Globus pallidus (tissue), 1 donor: ENCODE measurements around the gene TMEM132E.
"Not testable (repeated sequence)": the region's sequence is repeated elsewhere in the genome, so short reads cannot be mapped to it uniquely, and the experiment has no call there.

Source experiments
- DNase-seq: peaks from one replicate; pipeline ENCODE4 v3.0.0-alpha.2; 2015; ENCODE audit warnings: low spot score

TMEM132E gene, protein sequence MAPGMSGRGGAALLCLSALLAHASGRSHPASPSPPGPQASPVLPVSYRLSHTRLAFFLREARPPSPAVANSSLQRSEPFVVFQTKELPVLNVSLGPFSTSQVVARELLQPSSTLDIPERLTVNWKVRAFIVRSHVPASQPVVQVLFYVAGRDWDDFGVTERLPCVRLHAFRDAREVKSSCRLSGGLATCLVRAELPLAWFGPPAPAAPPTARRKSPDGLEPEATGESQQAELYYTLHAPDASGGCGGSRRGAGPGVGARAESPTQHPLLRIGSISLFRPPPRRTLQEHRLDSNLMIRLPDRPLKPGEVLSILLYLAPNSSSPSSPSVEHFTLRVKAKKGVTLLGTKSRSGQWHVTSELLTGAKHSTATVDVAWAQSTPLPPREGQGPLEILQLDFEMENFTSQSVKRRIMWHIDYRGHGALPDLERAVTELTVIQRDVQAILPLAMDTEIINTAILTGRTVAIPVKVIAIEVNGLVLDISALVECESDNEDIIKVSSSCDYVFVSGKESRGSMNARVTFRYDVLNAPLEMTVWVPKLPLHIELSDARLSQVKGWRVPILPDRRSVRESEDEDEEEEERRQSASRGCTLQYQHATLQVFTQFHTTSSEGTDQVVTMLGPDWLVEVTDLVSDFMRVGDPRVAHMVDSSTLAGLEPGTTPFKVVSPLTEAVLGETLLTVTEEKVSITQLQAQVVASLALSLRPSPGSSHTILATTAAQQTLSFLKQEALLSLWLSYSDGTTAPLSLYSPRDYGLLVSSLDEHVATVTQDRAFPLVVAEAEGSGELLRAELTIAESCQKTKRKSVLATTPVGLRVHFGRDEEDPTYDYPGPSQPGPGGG (N-terminal part only)

DNA sequence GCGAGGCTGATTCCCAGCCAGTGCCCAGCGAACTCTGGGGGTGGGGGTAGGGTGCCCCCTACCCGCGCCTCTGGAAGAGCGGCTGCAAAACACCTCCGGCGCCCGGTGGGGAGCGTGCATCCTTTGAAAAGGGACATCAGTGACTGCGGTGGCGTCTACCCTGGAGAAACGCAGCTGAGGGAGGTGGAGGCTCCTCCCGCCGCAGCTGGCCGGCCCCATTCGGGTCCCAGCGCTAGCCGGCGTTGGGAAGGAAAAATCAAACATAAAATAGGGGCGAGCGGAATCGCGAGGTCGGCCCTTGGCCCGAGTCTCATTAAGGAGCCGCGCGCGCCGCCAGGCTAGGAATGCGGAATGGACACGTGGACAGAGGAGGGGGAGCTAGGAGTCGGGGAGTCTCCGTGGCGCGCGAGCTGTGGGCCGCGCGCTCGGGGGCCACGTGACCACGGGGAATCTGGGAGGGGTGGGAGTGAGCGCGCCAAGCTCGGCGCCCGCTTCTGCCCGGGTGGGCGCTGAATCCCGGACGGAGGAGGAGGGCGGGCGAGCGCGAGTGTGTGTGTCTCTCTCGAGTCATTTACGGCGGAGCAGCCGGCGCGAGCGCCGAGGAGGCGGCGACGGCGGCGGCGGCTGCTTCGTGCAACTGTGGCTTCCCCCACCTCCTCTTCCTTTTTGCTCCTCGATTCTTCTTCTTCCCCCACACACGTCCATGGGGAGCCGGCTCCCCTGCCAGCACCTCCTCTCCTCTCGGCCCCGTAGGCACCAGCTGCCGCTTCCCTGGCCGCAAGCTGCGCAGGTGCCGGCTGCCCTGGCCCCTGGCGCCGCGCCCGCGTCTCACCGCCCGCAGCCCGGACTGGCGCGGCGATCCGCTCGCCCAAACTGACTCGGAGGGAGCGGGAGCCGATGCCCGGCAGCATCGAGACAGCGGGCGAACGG is at the start of gene TMEM132E:
Gene TMEM132E, plus strand, starts transcription at position 566 of the 930 bp plus-strand sequence. CDS start 1,495 bp downstream, outside the sequence.
- DNase-seq: peak; percentile 77

DNA sequence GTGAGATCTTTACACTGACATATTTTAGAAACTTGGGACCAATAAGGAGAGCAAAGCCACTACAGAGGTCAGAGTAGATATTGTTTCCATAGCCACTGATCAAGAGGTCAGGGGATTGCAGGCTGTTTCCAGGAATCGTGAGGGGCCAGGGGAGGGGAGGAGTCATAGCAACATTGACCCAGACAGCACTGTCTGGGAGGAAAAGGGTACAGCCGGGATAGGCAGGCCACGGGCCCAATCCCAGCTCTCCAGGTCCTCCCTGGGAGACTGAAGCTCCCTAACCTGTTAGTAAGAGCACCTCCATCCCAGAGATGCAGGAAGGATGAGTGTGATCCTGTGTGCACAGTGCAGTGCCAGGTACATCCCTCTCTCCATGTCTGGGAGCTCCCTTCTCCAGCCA is 48.5 kb upstream of the TMEM132E start:
- DNase-seq: no peak

DNA sequence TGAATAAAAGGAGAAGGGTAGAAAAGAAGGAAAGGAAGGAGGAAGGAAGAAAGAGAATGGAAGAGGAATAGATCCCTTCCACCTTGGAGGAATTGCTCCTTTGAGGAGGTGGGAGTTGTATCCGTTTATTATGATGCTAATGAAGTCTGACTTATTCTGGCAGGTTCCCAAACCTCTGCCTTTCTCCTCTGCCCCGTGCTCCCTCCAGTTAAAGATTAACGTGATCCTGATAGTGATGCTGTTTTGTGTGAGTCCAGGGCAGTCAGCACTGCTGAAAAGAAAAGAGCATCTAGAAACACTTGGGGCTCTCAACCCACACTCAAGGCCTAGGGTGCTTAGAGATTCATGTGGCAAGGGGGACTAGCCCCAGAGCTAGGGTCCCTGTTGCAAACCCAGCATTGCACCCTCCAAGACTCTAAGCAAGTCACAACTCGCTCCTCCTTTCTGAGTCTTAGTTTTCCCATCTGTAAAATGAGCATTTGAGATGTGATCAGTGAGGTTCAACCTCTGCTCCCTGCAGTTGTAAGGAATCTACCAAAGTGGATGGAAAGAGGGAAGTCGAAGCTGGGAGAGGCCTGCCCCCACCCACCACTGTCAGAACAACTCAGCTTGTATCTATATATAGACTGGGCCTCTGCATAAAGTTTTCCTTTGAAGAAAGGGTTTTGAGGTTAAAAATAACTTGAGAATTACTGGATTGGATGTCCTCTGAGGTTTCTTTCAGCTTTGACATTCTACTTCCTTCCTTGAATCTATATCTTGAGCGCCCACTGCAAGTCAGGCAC is 46.9 kb upstream of the TMEM132E start:
- DNase-seq: no peak

DNA sequence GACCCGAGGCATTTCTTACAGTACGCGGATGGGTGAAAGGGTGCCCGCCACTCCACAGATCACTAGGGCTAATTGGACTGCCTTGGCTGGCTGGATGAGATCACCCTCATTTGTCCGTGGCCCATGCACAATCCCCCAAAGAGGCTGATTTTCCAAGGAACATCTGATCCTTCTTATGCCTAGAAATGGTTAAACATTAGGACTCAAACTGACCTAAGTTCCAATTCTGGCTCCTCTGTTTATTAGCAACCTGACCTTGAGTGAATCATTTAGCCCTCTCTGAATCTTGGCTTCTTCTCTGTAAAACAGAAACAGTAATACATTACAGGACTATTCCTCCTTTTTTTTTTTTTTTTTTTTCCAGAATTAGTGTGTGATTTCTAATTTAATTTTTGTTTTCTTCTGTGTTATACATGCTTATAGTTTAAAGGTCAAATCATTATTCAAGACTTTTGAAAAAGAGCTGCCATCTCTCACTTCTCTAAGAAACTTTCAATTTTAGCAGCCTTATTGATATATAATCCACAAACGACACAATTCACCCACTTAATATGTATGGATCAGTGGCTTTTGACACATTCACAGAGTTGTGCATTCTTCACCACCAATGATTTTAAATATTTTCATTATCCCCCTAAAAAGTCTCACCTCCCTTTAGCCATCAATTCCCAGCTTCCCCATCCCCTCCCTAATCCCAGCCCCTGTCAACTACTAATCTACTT is 45.4 kb upstream of the TMEM132E start:
- DNase-seq: no peak

DNA sequence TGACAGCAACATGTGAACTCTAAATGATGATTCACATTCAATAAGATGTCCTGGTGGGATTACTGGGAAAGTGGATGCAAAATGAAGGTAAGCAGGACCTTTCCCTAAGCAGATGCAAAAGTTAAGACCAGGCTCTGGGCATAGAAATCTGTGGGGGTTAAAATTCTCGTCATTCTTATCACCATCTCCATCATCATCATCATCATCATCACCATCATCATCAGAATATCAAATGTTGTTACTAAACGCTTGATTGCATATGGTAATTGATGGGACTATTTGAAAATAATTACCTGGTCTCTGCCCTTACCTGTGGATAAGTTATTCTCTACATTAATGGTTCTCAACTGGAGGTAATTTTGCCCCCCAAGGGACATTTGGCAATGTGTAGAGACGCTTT is 41.9 kb upstream of the TMEM132E start:
- DNase-seq: no peak

DNA sequence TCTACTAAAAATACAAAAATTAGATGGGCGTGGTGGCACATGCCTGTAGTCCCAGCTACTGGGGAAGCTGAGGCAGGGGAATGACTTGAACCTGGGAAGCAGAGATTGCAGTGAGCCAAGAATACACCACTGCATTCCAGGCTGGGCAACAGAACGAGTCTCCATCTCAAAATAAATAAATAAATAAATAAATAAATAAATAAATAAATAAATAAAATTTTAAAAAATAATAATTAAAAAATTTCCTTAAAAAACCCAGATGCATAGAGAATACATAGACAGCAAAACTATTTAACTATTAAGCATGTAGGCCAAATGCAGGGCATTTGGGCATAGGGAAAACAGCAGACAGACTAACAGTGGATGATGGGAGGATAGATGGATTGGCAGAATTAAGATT is 40.8 kb upstream of the TMEM132E start:
- not testable (repeated sequence) for DNase-seq

DNA sequence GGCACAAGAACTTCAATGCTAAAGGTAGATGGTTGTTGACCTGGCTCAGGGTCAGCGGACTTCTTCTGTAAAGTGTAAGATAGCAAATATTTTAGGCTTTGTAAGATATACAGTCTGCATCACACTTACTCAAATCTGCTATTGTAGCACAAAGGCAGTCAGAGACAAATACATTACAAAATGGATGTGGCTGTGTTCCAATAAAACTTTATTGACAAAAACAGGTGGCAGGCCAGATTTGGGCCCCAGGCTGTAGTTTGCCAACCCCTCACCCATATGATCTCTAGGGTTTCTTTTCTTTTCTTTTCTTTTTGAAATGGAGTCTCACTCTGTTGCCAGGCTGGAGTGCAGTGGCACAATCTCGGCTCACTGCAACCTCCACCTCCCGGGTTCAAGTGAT is 39.5 kb upstream of the TMEM132E start:
- DNase-seq: no peak

DNA sequence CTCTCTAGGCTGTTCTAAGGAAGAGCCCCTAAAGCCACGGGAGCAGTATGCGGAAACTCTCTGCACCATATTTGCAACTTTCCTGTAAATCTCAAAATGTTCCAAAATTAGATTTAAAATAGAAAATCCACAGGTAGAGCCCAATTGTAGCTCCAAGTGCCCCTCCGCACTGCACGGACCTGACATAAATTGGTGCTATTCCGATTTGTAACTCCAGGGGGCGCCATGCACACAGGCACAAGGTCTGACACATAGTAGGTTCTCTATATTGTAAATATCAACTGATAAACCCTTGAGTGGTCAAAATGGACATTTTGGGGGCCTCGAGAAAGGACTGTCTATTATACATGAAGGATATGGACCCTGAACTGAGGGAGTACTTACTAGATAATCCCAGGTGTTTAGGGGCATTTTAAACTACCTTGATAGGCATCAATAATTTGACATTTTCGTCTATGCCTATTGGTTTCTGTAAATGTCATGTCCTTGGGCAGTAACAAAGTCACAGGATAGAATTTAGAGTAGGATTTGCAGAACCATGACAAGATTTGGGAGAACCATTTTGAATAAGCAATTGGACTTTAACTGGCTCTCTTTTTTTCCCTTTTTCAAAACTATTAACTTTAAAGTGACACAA is 36.6 kb upstream of the TMEM132E start:
- DNase-seq: peak; percentile 21

DNA sequence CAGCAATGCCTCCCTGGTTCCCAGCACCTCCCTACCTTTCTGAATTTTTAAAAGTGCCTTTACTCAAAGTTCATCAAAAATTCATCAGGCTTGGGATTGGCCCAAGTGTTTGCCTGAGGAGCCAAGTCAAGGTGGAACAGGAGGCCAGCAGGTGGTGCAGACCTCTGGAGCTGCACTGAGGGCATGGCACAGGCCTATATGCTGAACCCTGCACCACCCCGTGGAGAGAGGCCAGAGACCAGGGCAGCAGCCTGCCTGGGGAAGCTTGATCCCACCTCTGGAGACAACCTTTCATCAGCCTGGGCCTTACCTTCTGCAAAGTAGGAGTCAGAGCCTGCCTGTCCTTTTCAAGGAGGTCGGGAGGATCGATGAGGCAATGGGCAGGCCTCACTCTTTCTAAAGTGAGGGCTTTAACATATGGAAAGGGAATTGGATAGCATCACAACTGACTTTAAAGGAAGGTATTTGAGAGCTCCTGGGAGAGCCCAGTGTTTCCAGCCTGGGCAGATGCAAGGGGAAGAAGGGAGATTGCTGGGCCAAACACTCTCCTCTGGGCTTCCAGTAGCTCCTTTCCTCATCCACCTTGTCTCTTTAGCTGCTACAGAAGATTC is 31.8 kb upstream of the TMEM132E start:
- no peak for DNase-seq

DNA sequence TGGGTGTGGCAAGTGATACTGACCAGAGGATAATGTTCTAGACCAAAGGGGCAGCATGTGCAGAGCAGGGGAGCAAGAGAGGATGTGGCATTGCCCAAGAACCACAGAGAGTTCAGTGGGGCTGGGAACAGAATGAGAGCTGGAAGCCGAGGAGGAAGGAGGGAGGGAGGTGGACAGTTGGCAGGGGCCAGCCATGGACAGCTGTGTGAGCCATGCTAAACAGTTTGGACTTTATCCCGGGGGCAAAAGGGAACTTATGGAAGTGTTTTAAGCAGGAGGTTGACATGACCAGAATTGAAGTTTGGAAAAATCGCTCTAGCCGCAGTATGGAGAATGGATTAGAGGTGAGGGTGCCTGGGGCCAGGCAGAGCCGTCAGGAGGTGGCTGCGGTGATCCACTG is 29.4 kb upstream of the TMEM132E start:
- no peak for DNase-seq

DNA sequence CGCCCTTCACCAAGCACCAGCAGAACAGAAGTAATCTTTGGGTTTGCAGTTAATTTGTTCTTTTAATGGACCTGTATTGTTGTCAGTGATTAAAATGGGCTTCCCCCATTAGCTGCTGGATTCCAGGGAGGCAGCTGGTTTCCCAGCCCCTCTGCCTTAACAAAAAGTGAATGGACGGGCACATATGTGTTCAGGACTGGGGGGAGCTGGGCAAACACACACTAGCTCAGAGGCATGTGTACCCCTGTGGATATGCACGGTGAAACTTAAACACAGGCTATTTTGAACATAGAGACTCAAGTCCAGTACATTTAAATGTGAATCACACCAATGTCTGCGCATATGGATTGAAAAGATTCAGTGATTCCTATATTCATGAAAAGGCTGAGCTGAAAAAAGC is 25.5 kb upstream of the TMEM132E start:
- DNase-seq: no peak

DNA sequence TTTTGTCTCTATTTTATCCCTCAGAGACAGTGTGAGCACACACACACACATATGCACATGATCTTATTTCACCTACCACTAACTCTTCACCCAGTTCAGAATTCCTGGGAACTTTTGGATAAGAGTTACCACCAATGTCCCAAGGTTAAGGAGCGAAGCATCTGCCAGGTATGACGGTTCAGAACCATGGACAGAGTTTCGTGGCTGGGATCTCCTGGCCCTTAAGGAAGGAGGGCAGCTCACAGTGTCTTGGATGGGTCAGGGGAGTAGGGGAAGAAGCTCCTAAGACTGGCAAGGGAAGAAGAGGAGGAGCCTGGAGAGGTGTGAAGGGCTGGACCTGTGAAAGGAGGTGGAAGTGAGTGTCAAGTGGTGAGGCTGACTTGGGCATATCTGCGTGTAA is 23.0 kb upstream of the TMEM132E start:
- DNase-seq: no peak

DNA sequence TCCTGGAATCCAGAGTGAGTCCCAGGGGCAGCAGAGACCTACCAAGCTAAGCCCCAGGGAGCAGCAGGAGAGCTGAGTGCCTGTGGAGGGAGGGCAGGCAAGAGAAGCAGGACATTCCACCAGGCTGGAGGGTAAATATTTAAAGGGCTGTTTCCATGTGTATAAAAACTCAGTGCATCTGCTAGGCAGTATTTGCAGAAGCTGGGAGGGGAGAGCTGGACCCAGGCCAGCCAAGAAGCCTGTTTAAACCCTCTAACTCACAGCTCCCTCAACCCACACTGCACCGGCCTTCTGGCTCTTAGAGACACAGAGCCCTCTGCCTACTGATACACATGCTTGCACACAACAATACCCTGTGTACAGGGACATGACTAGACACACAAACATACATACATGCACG is 22.5 kb upstream of the TMEM132E start:
- DNase-seq: no peak

DNA sequence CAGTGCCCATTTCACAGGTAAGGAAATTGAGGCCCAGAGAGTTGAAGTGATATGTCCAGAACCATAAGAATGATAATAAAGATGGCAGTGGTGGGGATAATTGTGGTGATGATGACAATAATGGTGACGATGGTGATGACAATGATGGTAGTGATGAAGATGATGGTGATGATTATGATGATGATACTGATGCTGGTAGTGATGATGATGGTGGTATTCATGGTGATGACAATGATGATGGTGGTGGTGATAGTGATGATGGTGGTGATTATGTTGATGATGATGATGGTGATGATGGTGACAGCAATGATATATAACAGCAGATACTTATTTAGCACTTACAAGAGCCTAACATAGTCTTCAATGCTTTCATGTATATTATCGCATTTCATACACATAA is 18.1 kb upstream of the TMEM132E start:
- no peak for DNase-seq

DNA sequence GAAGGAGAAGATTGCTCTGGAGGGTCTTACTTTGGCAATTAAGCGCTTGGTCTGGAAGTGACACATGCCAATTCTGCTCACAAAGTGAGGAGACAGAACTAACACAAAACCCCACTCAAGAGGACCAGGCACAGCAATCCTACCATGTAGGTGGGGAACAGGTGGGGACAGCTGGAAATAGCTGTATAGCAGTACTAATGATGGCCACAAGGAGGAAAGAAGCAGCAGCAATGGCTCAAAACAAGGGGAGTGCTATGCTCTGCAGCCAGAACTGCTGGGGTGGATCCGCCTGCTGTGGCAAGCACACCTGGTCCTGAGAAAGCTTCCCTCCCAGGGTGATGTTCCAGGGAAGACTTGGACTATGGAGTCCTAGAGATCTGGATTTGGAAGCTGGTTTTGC is 17.0 kb upstream of the TMEM132E start:
- no peak for DNase-seq

DNA sequence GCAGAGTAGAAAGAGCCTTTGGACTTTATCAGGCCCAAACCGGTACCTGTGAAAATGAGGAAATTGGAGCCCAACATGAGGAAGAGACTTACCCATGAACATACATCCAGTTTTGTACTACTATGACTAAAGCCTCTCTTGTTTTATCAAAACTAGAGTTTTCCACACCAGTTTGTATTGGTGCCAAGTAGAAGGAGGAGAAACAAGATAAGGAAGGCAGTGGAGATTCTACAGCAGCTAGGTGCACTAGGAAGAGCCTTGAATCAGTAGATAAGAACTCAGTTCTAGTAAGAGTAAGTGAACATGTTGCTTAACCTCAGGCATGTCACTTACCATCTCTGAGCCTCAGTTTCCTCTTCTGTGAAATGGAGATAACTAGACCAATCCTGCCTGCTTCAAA is 13.7 kb upstream of the TMEM132E start:
- no peak for DNase-seq

DNA sequence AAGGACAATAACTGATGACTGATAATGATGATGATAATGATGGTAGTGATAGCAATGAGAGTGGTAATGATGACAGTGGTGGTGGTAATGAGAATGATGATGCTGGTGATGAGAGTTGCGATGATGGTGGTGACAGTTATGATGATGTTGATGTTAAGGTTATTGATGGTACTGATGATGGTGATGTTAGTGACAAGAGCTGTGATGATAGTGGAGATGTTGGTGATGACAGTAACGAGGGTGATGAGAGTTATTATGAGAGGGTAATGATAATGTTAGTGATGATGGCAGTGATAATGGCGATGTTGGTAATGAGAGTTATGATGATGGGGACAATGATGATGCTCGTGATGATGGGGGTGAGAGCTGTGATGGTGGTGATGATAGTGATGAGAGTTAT is 13.2 kb upstream of the TMEM132E start:
- DNase-seq: no peak

DNA sequence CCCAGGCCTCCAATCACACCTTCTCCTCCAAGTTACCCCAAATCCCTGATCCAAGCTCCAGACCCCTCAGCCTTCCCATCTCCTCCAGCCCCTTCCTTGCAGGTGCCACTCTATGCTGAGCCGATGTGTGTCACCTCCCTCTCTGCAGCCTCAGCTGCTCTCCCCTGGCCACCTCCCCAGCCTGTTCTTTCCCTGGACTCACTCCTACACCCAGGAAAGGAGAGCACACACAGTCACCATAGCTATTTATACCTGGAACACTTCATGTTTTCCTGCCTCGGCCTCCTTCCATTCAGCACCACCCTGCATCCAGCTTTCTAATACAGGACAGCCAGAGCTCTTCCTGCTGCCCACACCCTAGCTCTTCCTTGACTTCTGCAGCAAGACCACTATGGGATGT is 12.5 kb upstream of the TMEM132E start:
- DNase-seq: no peak

DNA sequence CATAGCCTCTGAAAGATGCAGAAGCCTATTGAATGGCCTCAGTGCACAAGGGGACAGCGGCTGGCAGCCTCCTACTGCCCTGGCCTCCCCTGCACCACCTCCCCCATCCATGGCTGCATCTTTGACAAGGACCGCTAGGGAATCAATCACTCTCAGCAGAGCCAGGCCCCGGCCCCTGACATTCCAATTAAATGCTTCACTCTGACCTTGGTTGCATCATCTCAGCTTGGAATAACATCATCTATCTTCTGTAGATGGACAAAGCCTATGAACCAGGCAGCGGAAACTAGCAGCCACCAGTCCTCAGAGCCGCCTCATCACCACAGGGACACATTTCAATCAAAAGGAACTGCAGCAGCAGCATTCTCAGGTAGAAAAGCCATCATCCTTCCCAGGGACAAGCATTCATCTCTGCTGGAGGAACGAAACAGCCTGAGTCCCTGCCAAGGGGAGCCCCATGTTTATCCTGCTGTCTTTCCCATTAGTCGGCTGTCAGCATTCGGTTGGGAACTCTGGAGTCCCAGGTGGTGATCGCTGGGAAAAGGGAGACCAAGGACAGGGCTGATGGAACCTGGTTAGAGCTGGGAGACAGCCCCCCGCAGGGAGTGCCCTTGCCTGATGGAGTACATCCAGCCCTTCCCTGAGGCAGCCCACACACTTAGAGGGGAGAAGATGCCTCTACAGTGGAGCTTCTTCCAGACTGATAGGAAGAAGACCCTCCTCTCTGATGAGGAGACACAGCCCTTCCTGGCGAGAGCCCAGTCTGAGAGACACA is 11.5 kb upstream of the TMEM132E start:
- no peak for DNase-seq
